ENCODE data around the gene ANKRD24.

DNA sequence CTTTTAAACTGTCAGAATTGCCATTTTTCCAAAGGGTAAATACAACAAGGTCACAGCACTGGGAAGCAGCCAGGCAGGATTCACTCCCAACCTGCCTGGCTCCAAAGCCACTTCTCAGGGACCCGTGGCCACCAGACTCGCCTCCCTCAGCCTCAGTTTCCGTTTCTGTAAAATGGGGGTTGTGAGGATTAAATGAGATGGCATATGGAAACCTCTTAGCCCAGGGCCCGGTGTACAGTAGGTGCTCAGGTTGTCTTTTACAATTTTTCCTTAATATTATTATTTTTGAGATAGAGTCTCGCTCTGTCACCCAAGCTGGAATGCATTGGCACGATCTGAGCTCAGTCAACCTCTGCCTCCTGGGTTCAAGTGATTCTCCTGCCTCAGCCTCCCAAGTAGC lies 74.5 kb downstream of the ANKRD24 start:
- TF ChIP-seq, protein P1, sequence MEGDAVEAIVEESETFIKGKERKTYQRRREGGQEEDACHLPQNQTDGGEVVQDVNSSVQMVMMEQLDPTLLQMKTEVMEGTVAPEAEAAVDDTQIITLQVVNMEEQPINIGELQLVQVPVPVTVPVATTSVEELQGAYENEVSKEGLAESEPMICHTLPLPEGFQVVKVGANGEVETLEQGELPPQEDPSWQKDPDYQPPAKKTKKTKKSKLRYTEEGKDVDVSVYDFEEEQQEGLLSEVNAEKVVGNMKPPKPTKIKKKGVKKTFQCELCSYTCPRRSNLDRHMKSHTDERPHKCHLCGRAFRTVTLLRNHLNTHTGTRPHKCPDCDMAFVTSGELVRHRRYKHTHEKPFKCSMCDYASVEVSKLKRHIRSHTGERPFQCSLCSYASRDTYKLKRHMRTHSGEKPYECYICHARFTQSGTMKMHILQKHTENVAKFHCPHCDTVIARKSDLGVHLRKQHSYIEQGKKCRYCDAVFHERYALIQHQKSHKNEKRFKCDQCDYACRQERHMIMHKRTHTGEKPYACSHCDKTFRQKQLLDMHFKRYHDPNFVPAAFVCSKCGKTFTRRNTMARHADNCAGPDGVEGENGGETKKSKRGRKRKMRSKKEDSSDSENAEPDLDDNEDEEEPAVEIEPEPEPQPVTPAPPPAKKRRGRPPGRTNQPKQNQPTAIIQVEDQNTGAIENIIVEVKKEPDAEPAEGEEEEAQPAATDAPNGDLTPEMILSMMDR (IDR thresholded peaks at IDR 0.05; ENCODE audit: insufficient read depth, low read length), result no peak
- TF ChIP-seq GABPA (IDR thresholded peaks at IDR 0.05; ENCODE audit: low read depth), result no peak

All from HL-60 (cell line).